ENCODE measurements around the gene DIPK1A. TPM values are rescaled to one million over a fixed set of nuclear protein-coding genes. Genes with fewer than 3 reads are reported as not detected.

Gene DIPK1A
- total RNA-seq, 1 experiment from 2014 or later, result 4.8 TPM

GRCh38 chr1:92843046-92843423 is 118.2 kb downstream of the DIPK1A start (continued):
- TF ChIP-seq FOXJ3 (CRISPR knock-in tag; IDR thresholded peaks at IDR 0.05; ENCODE audit: borderline replicate concordance) (no peak), SP1 (CRISPR knock-in tag; conservative IDR thresholded peaks at IDR 0.05) (no peak), ZNF425 (CRISPR knock-in tag; conservative IDR thresholded peaks at IDR 0.05) (peak; percentile 44), ZNF423 (CRISPR knock-in tag; IDR thresholded peaks at IDR 0.05) (no peak), TEAD1 (CRISPR knock-in tag; IDR thresholded peaks at IDR 0.05) (no peak), PRRX2 (CRISPR knock-in tag; IDR thresholded peaks at IDR 0.05) (peak; percentile 84), ZNF671 (CRISPR knock-in tag; IDR thresholded peaks at IDR 0.05) (peak; percentile 32; the same call in 1 of the 2 replicates), ZNF281 (CRISPR knock-in tag; IDR thresholded peaks at IDR 0.05) (no peak), ERG (CRISPR knock-in tag; IDR thresholded peaks at IDR 0.05) (peak; percentile 74; the same call in 1 of the 2 replicates), E2F1 (CRISPR knock-in tag; IDR thresholded peaks at IDR 0.05) (no peak), USF2 (CRISPR knock-in tag; IDR thresholded peaks at IDR 0.05) (no peak)

- ChIA-PET CTCF (interaction anchor here (0.6 to 1.7 kb wide), 3 partner anchors 11 to 93 kb away, joined by 3 to 4 read pairs (median 3); no protein-coding TSS in a partner anchor), POLR2A (interaction anchor here (2.3 kb wide), 1 partner anchor 10 kb away, joined by 12 read pairs; the partner anchor contains the start of gene RPL5)
- peak overlapping the region; percentile 65; the same call in 1 of the 2 replicates for H3K27ac Mint-ChIP-seq
- no peak for DNase-seq (ENCODE audit: low spot score)
- H3K4me3 Mint-ChIP-seq, result no peak overlapping the region
- TF ChIP-seq ERG (CRISPR knock-in tag; IDR thresholded peaks at IDR 0.05) (peak; percentile 37), ZNF425 (CRISPR knock-in tag; conservative IDR thresholded peaks at IDR 0.05) (peak; percentile 9), ZNF423 (CRISPR knock-in tag; IDR thresholded peaks at IDR 0.05) (no peak), ZNF396 (CRISPR knock-in tag; IDR thresholded peaks at IDR 0.05; ENCODE audit: borderline replicate concordance) (no peak), NFATC4 (CRISPR knock-in tag; IDR thresholded peaks at IDR 0.05) (peak; percentile 29; the same call in 1 of the 2 replicates), FOXJ3 (CRISPR knock-in tag; IDR thresholded peaks at IDR 0.05; ENCODE audit: borderline replicate concordance) (no peak), CREM (CRISPR knock-in tag; IDR thresholded peaks at IDR 0.05) (no peak), EMX1 (CRISPR knock-in tag; IDR thresholded peaks at IDR 0.05) (peak; percentile 58; the same call in 1 of the 2 replicates), PRRX2 (CRISPR knock-in tag; IDR thresholded peaks at IDR 0.05) (peak; percentile 10; the same call in 1 of the 2 replicates), ATF1 (CRISPR knock-in tag; IDR thresholded peaks at IDR 0.05) (no peak)
- H3K4me1 Mint-ChIP-seq, result peaks cover 4% of the 10 kb centered on the region; the same call in 1 of the 2 replicates
- H3K9me3 Mint-ChIP-seq, result no peaks in the 10 kb centered on the region
- no peak for ATAC-seq
- H3K27me3 Mint-ChIP-seq (ENCODE audit: low read depth), result no peaks in the 10 kb centered on the region
- peaks cover 65% of the 10 kb centered on the region for H3K36me3 Mint-ChIP-seq
Measured at GRCh38 chr1:92842082-92843045, 118.9 kb downstream of the DIPK1A start.
